ENCODE data around the gene MOB3A.
"Not testable (repeated sequence)": the region's sequence is repeated elsewhere in the genome, so short reads cannot be mapped to it uniquely, and the experiment has no call there.

The MOB3A gene

DNA sequence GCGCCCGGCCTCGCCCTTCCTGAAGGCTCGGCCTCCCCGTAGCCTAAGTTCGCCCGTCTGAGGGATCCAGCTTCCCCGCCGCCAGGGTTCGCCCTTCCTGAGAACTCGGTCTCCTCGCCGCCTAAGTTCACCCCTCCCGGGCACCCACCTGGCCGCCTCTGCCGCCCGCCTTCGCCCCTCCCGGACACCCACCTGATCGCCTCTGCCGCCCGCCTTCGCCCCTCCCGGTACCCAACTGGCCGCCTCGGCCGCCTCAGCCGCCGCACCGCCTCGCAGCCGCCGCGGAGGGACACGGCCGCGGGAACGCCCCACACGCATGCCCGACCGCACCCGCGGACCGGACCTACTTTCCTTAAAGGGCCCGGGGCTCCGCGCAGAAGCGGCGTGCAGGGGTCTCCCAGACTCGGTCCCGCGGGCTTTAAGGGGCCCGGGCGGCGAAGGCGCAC, at the start of gene MOB3A:
Gene MOB3A, minus strand, starts transcription at position 293 of the 446 bp plus-strand sequence. CDS start 17,766 bp downstream, outside the sequence.
- DNase-seq (ENCODE audit: low spot score) = peak; percentile 91

DNA sequence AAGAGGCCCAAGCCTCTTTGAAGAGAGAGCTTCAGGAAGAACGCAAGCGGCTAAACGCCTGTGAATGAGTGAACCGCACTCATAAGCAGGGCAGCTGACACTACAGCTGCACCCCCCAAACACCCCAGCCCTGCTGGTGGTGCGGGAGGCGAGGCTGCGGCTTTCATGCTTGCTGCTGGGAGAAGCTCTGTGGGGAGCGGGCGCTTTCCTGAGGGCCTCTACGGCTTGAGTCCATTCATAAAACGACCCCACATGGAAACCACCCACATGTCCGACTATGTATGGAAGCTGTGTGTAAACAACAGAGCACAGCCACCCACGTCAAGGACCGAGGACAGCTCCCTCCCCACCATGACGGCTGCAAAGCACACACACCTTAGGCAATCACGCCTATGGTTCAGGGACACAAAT, 49.7 kb upstream of the MOB3A start:
- DNase-seq (ENCODE audit: low spot score) = no peak

DNA sequence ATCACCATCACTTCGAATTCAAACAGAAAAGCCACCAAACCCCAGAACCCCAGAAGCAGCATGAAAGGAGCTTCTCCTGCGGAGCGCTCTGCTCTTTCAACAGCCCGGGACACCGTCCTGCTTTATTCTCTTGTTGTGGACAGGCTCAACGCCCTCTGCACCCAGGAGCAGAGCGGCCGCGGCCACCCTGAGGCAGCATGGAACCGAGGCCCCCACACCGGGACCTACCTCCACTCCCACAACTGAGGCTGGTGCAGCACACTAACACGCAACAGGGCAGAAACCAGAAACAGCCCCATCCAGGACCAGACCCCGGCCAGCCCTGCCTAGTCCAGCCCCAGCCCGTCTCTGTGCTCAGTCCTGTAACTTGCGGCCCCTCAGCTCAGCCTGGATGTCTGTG, 48.1 kb upstream of the MOB3A start:
- no peak for DNase-seq (ENCODE audit: low spot score)

DNA sequence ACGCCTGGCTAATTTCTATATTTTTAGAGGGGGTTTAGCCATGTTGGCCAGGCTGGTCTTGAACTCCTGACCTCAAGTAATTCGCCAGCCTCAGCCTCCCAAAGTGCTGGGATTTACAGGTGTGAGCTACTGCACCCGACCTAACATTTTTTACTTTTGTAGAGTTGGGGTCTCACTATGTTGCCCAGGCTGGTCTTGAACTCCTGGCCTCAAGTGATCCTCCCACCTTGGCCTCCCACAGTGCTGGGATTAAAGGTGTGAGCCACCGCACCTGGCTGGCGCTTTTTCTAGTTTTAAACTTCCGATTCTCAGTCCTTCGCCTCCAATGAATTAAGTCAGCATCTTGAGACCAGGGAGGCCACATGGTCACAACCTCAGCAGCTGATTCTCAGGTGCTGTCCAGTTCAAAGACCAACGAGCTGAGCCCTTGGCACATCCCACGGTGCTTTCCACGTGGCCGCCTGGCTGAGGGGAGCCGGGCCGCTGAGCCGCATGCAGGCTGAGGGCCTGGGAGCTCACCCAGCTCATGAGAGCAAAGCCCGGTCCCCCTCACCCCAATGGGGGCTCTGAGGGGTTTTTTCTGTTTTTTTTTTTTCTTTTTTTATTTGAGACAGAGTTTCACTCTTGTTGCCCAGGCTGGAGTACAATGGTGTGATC, 46.2 kb upstream of the MOB3A start:
- DNase-seq (ENCODE audit: low spot score) = no peak

DNA sequence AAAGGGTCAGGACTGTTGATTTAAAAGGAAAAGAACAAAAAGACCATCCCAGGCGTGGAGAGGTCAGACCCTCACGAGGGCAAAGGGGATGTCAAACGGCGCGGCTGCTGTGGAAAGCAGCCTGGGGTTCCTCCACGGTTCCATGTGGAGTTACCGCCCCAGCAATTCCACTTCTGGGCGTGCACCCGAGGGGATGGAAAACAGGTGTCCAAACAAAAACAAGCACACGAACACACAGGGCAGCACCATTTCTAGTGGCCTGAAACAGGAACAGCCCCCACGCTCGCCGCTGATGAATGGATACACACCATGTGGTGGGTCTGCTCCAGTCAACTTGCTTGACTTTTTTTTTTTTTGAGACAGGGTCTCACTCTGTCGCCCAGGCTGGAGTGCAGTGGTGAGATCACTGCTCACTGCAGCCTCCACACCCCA, 44.0 kb upstream of the MOB3A start:
- no peak for DNase-seq (ENCODE audit: low spot score)

DNA sequence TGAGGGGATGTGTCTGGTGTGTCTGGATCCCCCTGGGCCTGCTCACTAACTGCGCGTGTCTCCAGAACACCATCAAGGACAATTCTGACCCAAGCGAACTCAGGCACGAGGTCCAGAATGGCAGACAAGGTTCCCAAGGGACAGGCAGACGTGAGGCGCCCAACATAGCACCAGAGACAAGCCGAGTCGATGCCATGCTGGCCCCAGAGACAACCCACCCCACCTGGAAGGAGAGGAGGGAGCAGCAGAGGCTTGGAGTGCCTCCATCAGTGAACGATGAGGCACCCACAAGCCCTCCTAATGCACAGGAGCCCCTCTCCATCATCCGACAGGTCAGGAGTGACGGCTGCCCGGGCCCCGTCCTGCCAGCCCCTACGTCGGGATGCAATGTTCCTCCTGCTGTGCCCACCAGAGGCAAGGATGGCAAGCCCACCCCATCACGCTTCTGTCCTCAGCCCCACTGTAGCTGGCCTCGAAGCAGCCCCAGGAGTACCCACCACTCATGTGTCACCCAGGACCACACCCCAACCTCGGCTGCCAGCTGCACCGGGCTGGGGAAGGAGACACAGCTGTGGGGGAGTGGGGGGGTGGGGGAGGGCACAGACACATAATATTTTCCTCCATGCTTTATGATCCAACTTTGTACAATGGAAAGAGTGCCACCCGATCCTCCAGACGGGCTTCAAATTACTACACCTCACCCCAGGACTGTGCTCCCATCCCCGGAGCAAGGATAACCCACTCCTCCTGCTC, 43.4 kb upstream of the MOB3A start:
- no peak for DNase-seq (ENCODE audit: low spot score)

DNA sequence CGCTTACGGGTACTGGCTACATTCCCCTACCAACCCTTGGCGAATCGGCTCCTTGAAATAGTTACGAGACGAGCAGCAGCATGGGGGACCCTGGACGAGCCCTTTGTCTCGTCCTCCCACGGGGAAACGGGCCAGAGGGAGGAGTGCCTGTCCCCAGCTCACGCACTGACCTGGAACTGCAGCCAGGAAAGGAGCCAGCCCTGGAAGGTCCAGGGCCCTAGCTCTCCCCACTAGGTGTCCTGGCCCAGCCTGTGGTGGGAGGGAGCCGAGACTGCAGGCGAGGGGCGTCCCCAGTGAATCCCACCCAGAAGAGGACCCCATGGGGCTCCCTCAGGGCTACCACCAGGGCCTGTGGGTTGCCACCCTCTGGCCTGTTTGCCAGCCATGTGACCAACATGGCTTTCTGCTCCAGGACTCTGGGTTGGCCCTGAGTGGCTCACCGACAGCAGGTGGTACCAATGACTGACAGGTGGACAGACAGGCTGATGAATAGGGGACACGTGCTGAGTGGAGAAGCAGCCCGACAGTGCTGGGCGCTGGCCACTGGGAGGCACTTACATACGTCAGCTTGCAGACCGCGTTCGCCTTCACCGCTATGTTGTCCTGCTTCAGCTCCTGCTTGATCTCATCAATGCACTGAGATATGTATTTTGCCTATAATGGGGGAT, 42.1 kb upstream of the MOB3A start:
- DNase-seq (ENCODE audit: low spot score) = no peak

DNA sequence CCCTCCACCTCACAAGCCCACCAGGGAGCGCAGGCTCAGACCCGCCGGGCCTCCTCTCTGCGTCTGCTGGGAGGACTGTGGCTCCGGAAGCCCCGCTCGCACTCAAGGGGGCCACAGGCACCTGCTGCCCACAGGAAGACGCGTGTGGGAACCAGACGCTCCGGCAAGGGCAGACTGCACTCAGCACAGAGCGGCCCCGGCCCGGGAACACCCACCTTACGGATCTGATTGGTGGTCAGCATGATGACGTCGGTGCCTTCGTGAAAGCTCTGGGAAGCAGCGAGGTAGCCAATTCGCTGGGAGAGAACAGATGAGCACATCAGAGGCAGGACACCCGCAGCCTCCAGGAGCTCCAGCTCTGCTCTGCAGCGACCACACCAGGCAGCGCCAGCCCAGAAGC, 40.7 kb upstream of the MOB3A start:
- no peak for DNase-seq (ENCODE audit: low spot score)

DNA sequence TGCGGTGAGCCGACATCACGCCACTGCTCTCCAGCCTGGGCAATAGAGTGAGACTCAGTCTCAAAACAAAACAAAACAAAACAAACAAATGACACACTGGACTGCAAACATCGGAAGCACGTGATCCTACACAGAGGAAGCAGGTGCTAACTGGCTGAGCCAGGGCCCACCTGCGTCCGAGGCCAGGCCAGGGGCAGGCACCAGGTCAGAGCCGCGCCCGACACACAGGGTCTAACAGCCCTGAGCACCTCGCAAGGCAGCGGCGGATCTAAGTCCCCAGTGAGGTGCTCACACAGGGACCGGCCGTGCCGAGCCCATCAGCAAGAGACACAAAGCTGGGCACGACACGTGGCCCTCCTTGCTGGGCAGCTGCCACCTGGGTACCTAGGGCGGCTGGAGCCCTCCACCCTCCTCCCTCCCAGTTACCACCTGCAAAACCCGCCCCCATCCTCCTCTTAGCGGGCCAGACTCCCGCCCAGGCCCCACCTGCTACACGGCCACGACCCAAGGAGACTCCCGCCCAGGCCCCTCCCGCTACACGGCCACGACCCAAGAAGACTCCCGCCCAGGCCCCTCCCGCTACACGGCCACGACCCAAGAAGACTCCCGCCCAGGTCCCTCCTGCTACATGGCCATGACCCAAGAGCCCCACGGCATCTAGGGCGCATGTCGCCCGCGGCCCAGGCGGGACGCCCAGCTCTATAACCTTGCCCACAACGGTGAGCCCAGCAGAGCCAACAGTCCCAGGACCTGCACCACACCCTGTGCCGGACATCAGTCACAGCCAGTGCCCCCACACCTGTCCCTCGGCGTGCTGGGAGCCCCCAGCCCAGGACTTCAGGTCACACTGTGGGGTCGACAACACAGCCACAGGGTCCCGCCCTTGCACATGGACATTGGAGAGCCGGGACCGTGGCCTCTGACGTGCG, 39.6 kb upstream of the MOB3A start:
- no peak for DNase-seq (ENCODE audit: low spot score)

DNA sequence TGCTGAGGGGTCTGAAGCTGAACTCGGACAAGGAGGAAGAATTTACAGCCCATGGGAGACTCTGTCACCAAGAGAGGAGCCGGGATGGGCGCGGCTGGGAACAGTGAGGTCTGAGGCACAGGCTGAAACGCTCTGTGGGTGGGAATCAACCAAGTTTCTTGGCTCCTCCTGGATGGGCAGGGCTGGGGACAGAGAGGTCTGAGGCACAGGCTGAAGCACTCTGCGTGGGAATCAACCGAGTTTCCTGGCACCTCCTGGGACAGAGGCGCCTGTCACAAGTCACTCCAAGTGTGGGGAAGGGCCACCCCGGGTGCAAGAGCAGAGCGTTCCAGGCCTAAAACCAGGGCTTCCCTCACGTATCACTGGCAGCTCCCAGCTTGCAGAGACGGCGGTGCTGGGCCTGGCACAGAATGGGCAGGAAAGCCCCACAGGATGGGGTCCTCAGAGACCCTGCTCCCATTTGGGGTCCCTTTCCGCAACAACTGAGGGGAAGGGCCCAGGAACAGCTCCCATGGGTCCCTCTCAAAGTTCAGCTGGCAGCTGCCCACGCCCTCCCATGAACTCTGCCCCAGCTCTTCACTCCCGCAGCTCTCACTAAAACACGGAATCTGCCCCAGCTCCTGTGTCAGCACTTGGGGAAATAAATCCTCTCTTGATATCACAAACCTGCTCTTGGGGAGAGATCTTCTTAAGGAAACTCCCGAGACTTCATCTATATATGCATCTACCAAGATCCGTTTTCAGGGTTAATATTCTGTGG, 36.8 kb upstream of the MOB3A start:
- no peak for DNase-seq (ENCODE audit: low spot score)

DNA sequence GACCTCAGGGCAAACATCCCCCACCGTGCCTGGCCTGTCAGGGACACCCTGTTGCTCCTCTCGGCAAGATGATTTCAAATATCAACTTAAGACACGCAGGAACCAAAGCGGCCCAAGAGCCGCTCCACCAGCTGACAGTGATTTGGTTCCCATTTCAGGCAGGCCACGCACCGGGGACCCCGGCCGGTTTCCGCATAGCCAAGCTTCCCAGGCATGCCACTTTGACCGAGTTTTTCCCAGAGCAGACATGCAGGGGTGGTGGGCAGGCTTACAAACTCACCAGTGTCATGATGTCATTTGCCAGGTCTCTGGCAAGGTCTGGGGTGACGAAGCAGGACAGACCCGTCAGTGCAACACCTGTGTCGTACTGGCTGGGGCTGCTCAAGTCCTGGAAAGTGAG, 36.1 kb upstream of the MOB3A start:
- no peak for DNase-seq (ENCODE audit: low spot score)

DNA sequence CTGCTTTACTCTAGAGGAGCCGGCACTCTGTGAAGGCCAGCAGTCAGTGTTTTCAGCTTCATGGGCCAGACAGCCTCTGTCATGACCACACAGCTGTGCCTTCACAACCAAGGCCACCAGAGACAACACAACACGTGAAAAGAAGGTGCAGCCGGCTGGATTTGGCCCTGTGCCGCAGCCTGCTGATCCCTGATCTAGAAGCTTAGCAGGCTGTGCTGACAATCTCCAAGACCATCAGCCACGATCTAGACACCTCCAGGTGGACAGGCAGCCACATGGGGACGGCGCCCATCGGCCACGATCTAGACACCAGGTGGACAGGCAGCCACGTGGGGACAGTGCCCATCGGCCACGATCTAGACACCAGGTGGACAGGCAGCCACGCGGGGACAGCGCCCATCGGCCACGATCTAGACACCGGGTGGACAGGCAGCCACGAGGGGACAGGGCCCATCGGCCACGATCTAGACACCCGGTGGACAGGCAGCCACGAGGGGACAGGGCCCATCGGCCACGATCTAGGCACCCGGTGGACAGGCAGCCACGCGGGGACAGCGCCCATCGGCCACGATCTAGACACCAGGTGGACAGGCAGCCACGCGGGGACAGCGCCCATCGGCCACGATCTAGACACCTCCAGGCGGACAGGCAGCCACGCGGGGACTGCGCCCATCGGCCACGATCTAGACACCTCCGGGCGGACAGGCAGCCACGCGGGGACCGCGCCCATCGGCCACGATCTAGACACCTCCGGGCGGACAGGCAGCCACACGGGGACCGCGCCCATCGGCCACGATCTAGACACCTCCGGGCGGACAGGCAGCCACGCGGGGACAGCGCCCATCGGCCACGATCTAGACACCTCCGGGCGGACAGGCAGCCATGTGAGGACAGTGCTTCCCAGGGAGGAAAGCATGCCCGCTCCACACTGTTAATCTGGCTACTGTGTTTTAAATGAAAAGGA, 35.2 kb upstream of the MOB3A start:
- DNase-seq (ENCODE audit: low spot score) = not testable (repeated sequence)

DNA sequence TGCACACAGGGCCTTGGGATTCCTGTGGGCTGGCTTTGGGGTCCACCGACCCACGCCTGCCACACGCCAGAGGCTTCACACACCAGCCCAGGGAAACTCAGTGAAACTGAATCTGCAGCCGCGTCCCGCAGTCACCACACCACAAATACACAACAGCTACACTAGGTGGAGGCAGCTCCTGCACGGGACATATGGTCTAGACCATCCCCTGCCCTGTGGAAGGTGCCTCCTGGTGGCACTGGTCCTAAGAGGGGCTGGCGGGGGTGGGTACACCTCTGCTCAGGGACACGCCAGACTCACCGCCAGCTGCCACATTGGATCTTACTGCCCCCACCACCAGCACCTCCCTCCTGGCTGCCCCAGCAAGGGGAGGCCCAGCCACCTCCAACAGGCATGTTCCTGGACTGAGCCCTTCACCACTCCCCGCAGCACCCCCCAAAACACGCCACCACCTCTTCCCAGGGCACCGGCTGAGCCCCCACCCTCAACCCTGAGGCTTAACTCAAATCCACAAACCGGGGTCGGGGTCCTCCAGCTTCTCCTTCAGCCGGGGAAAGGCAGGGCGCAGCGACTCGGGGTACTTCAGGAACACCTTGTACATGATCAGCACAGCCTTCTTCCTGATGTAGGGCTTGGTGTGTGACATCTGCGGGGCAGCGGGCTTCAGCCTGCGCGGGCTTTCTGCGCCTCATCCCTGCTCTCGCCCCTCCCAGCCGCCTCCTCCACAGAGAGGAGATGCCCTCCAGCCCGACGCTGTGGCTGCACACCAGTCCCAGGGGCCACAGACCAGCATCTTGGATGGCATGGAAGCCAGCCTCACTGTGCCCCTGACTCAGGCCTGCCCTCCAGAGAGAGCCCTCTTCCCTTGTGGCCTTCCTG, 34.0 kb upstream of the MOB3A start:
- DNase-seq (ENCODE audit: low spot score) = no peak

DNA sequence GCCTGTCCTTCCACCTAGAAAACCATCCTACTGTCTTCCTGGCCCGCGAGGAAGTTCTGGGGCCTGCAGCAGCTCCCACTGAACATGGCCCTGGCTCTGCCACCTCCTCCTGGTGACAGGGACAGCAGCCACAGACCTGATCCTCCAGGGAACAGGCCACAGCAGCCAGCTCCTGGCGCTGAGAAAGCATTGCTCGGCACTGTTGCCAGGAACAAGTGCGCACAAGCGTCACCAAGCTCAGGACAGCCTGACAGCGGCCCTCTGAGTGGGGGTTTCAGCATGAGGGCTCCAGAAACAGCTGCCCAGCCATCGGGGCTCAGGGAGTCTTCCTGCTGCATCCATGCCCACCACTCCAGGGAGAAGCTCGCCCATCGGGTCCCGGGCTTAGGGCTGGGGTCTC, 33.4 kb upstream of the MOB3A start:
- no peak for DNase-seq (ENCODE audit: low spot score)

DNA sequence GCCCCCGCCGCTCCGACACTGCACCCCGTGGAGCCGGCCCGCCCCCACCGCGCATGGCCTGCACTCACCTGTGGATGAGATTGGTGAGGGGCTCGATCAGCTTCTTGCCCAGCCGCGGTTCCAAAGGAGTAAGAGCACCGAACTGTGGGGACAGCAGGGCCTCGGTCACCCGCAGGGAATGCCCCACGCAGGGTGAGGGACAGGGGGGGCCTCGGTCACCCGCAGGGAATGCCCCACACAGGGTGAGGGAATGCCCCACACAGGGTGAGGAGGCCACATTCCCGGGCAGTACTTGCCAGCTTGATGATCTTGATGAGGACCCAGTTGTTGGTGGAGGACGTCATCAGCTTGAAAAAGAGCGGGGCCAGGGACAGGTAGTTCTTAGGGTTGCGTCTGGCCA, 32.9 kb upstream of the MOB3A start:
- no peak for DNase-seq (ENCODE audit: low spot score)

DNA sequence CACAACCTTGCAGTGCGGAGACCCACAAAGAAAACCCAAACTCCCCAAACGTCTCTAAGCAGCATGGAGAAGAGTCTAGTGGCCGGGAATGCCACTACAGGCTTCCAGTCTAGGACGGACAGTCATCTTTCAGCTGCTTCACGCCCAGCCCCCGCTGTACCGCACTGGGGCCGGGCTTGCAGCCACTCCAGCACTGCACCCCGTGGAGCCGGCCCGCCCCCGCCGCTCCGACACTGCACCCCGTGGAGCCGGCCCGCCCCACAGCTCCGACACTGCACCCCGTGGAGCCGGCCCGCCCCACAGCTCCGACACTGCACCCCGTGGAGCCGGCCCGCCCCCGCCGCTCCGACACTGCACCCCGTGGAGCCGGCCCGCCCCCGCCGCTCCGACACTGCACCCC, 32.1 kb upstream of the MOB3A start:
- DNase-seq (ENCODE audit: low spot score) = not testable (repeated sequence)

DNA sequence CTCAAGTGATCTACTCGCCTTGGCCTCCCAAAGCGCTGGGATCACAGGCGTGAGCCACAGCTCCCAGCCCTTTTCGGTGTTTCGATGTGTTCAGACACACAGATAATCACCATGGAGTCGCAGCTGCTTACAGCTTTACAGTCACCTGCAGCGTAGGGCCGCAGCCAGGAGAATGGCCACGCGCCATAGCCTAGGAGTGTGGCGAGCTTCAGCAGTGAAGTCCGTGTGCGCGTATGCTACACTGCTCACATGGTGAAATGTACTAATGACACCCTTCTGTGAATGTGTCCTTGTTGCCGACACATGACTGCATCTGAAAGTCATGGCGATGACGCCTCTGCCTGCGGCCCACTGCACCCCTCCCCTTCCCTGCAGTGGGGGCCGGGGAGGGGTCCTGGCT, 31.6 kb upstream of the MOB3A start:
- no peak for DNase-seq (ENCODE audit: low spot score)

DNA sequence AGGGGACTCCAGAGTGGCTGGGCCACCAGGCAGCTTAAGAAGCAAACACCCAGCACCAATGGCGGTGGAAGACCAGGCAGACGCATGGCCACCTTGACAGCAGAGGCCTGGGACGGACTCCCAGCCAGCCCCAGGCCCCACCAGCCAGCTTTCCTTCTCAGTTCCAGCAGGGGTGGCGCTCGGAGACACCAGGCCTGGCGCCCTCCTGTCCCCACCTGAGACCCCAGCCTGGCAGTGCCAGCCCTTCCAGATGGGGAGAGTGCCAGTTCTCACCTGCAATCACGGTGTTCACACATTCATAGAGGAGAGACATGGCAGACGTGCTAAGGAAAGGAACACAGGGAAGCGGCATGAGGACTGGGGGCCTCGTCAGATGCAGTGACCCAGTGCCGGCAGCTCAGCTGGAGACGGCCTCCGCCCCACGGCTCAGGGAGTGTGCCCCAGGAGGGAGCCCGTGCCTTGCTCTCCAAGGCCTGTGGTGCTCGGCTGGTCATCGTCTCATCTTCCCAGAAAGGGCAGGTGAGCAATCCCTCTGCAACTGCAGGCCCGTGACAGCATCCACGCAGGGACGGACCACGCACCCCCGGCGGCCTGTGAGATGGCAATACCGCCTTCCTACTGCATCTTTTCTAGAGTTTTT, 30.9 kb upstream of the MOB3A start:
- no peak for DNase-seq (ENCODE audit: low spot score)

Data from iPS-NIHi11 (cell line).